B cell (primary cell): Measurements from ENCODE around the gene RNLS. TPM values are rescaled to one million over a fixed set of nuclear protein-coding genes. Genes with fewer than 3 reads are reported as not detected.

Source experiments
- ATAC-seq: fragments of 200-7000 bp; cut with Tn5 transposase; one replicate; pipeline ENCODE4 v1.10.0; 2021; ENCODE audit warnings: low read depth, mild to moderate bottlenecking, moderate number of reproducible peaks, moderate library complexity
- CTCF ChIA-PET: fragments of 350-600 bp; sonication (Branson Sonifier 250); formaldehyde crosslinking; loops from one replicate; lab custom pipeline; 2021; ENCODE audit warnings: antibody characterized with exemption, inconsistent platforms; lab: Charles Lee
- POLR2A ChIA-PET: fragments of 350-600 bp; sonication (Branson Sonifier 250); formaldehyde crosslinking; loops from one replicate; lab custom pipeline; 2021; ENCODE audit warnings: antibody characterized with exemption; lab: Charles Lee
- DNase-seq: peaks from one replicate; pipeline ENCODE4 v3.0.0; 2013
- H2AFZ ChIP-seq: 2 replicates; pipeline ENCODE4 v1.6.1; 2012; ENCODE audit warnings: mild to moderate bottlenecking, low read depth, low read length; ENCODE audit not compliant: insufficient read depth, poor library complexity, severe bottlenecking
- H3K27ac ChIP-seq, 2 donors: 1 replicate in 1 of 2; 2 replicates in 1 of 2; pipeline ENCODE4 v1.5.1; 2012 to 2013; ENCODE audit warnings: low read length in 2 of 2, mild to moderate bottlenecking in 2 of 2, moderate library complexity in 1 of 2
- H3K27me3 ChIP-seq, 4 experiments: fragments of 200-600 bp in 1 of 4; sonication (generic) in 1 of 4; replicated peaks in 1 of 4; 1 replicate in 2 of 4; 2 replicates in 2 of 4; pipeline versions ENCODE4 v1.6.1 to v1.7.0; 2013 to 2016; ENCODE audit warnings: low read length in 3 of 4, mild to moderate bottlenecking in 2 of 4, mixed read lengths in 1 of 4, moderate library complexity in 1 of 4; ENCODE audit not compliant: insufficient read depth in 4 of 4, control insufficient read depth in 3 of 4; ENCODE audit errors: control extremely low read depth in 1 of 4
- H3K36me3 ChIP-seq, 2 experiments: replicated peaks in 1 of 2; 1 replicate in 1 of 2; 2 replicates in 1 of 2; pipeline versions ENCODE4 v1.6.1 to v1.7.1; 2013; ENCODE audit warnings: low read length in 1 of 2; ENCODE audit not compliant: insufficient read depth in 2 of 2, control insufficient read depth in 1 of 2; ENCODE audit errors: control extremely low read depth in 1 of 2, extremely low read depth in 1 of 2
- H3K4me1 ChIP-seq, 2 donors: fragments of 200-600 bp in 1 of 2; sonication (generic) in 1 of 2; 1 replicate in 1 of 2; 2 replicates in 1 of 2; pipeline versions ENCODE4 v1.5.1 to v1.6.1; 2013 to 2017; ENCODE audit warnings: low read length in 2 of 2; ENCODE audit not compliant: control insufficient read depth in 2 of 2, insufficient read depth in 2 of 2
- H3K4me2 ChIP-seq: replicated peaks from 2 replicates; pipeline ENCODE3; 2012; ENCODE audit warnings: mild to moderate bottlenecking, low read depth, low read length; ENCODE audit not compliant: poor library complexity, severe bottlenecking
- H3K4me3 ChIP-seq, 5 experiments: fragments of 200-600 bp in 1 of 5; sonication (generic) in 1 of 5; 1 replicate in 3 of 5; 2 replicates in 2 of 5; pipeline versions ENCODE4 v1.5.1 to v1.7.0; 2011 to 2016; ENCODE audit warnings: low read length in 4 of 5, mild to moderate bottlenecking in 4 of 5, low read depth in 2 of 5, control low read depth in 1 of 5, moderate library complexity in 1 of 5; ENCODE audit not compliant: insufficient read depth in 1 of 5; ENCODE audit errors: control extremely low read depth in 1 of 5, extremely low read depth in 1 of 5
- H3K79me2 ChIP-seq: fragments of 200-600 bp; sonication (generic); one replicate; pipeline ENCODE4 v1.6.0; 2016; ENCODE audit warnings: low read length; ENCODE audit not compliant: control insufficient read depth, insufficient read depth
- H3K9ac ChIP-seq: fragments of 200-600 bp; sonication (generic); 2 replicates; pipeline ENCODE4 v1.6.1; 2017; ENCODE audit warnings: mild to moderate bottlenecking, low read length, moderate library complexity
- H3K9me3 ChIP-seq, 3 donors: one replicate each; pipeline versions ENCODE4 v1.6.1 to v1.7.1; 2013; ENCODE audit warnings: low read length in 2 of 3; ENCODE audit not compliant: control insufficient read depth in 2 of 3, insufficient read depth in 1 of 3; ENCODE audit errors: control extremely low read depth in 1 of 3
- H4K20me1 ChIP-seq: 2 replicates; pipeline ENCODE4 v1.6.0; 2012; ENCODE audit warnings: mild to moderate bottlenecking, low read length; ENCODE audit not compliant: insufficient read depth, control insufficient read depth, poor library complexity, severe bottlenecking
- H3K27ac Mint-ChIP-seq: one replicate; pipeline ENCODE4 v1.8.0; 2021; ENCODE audit warnings: mixed read lengths
- H3K27me3 Mint-ChIP-seq: one replicate; pipeline ENCODE4 v1.8.0; 2021; ENCODE audit warnings: mixed read lengths
- H3K4me1 Mint-ChIP-seq: one replicate; pipeline ENCODE4 v1.8.0; 2021; ENCODE audit warnings: mixed read lengths
- H3K4me3 Mint-ChIP-seq: one replicate; pipeline ENCODE4 v1.8.0; 2021; ENCODE audit warnings: mixed read lengths
- H3K9me3 Mint-ChIP-seq: one replicate; pipeline ENCODE4 v1.8.0; 2022; ENCODE audit warnings: mixed read lengths; ENCODE audit not compliant: insufficient read depth
- EZH2 ChIP-seq: IDR thresholded peaks from 2 replicates; pipeline ENCODE4 v1.6.1; 2012; ENCODE audit warnings: borderline replicate concordance, low read depth, mild to moderate bottlenecking, moderate library complexity, low read length; ENCODE audit not compliant: insufficient read depth, poor library complexity, severe bottlenecking
- WGBS: methylation state at CpG from one replicate; pipeline ENCODE4 v1.1.5; 2013; ENCODE audit warnings: missing lambda C conversion rate; ENCODE audit not compliant: insufficient coverage; 5-methylcytosine and 5-hydroxymethylcytosine counted together
- intact Hi-C: fragments of 100-400 bp; cut with micrococcal nuclease; formaldehyde crosslinking; loops from one replicate; pipeline ENCODE4 v1.10.0; 2022
- polyA plus RNA-seq: library from polyadenylated mRNA; depleted of rRNA; stranded (reverse); fragments of >200 nt; gene quantifications from 2 replicates; pipeline ENCODE4 v1.2.3, GENCODE V29; 2012
- total RNA-seq, 2 donors: library from RNA; stranded (reverse); fragments of 120-200 nt in 1 of 2; gene quantifications; 1 replicate in 1 of 2; 2 replicates in 1 of 2; pipeline versions ENCODE4 v1.2.3 to v1.2.4, GENCODE V29; 2013 to 2022
- TF ChIP-seq, protein P1 (sequence below): fragments of 200-600 bp; IDR thresholded peaks from one replicate; pipeline ENCODE4 v1.8.0; 2022; ENCODE audit warnings: antibody characterized with exemption, mild to moderate bottlenecking

RNLS gene
- total and polyA plus RNA-seq, 2 donors (not counting 1 experiment from before 2014, with no cell fraction given) = 3.5 to 7.5 TPM

DNA sequence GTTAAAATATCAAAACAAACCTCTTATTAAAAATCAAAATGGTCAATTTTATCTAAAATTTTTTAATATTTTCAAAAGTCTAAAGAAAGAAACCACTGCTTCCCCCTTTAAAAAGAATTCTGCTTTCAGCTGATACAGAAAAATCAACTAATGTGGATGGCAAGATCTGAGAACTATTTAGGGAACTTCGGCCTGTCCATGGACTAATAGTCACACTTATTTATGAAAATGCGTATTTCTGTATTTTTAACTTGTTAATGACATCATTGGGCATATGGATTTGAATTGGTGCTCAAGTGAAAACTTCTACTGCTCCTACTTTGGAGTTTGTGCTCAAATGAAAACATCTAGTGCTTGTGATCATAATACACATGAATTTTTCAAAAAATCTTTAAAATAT lies 31.9 kb downstream of the RNLS start:
- Histone ChIP-seq H3K36me3 (peaks cover 0 to 1% of the 10 kb centered on the region in 2 experiments), H4K20me1 (no peaks in the 10 kb centered on the region), H3K27ac (no peak overlapping the region), H3K4me2 (no peak overlapping the region), H3K79me2 (no peaks in the 10 kb centered on the region), H3K9me3 (no peaks in the 10 kb centered on the region), H3K4me3 (no peak overlapping the region), H3K27me3 (no peaks in the 10 kb centered on the region), H2AFZ (no peak overlapping the region), H3K4me1 (no peaks in the 10 kb centered on the region), H3K9ac (no peak overlapping the region)
- ChIA-PET POLR2A (no interaction called here), CTCF (interaction anchor here (1.2 to 8.0 kb wide), 8 partner anchors 9 to 702 kb away, joined by 4 to 122 read pairs (median 10); partner anchors contain the start of genes KLLN and PTEN)
- WGBS = no CpG with 5 or more reads among the region's 2 CpGs
- TF ChIP-seq, protein P1, sequence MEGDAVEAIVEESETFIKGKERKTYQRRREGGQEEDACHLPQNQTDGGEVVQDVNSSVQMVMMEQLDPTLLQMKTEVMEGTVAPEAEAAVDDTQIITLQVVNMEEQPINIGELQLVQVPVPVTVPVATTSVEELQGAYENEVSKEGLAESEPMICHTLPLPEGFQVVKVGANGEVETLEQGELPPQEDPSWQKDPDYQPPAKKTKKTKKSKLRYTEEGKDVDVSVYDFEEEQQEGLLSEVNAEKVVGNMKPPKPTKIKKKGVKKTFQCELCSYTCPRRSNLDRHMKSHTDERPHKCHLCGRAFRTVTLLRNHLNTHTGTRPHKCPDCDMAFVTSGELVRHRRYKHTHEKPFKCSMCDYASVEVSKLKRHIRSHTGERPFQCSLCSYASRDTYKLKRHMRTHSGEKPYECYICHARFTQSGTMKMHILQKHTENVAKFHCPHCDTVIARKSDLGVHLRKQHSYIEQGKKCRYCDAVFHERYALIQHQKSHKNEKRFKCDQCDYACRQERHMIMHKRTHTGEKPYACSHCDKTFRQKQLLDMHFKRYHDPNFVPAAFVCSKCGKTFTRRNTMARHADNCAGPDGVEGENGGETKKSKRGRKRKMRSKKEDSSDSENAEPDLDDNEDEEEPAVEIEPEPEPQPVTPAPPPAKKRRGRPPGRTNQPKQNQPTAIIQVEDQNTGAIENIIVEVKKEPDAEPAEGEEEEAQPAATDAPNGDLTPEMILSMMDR = no peak
- TF ChIP-seq EZH2 = no peak
- no peak overlapping the region for H3K27ac Mint-ChIP-seq
- no peak for DNase-seq
- ATAC-seq = no peak
- intact Hi-C loops = loop anchor here (5.0 kb wide), 1 partner anchor 439 kb away; no protein-coding TSS in a partner anchor
- H3K4me1 Mint-ChIP-seq = no peaks in the 10 kb centered on the region
- no peaks in the 10 kb centered on the region for H3K27me3 Mint-ChIP-seq
- H3K4me3 Mint-ChIP-seq = no peak overlapping the region
- no peaks in the 10 kb centered on the region for H3K9me3 Mint-ChIP-seq

GRCh38 chr10:88546497-88546896 lies 36.6 kb downstream of the RNLS start:
- H4K20me1 ChIP-seq = no peaks in the 10 kb centered on the region
- ATAC-seq = no peak
- H3K27me3 Mint-ChIP-seq = no peaks in the 10 kb centered on the region
- no peak overlapping the region for H3K27ac Mint-ChIP-seq
- no peak for DNase-seq
- H3K79me2 ChIP-seq = no peaks in the 10 kb centered on the region
- H3K27ac ChIP-seq = no peak overlapping the region
- no CpG with 5 or more reads among the region's 3 CpGs for WGBS
- H3K9ac ChIP-seq = no peak overlapping the region
- no peaks in the 10 kb centered on the region for H3K4me1 Mint-ChIP-seq
- ChIA-PET CTCF (no interaction called here), POLR2A (no interaction called here)
- intact Hi-C loops = no loop called here
- H3K27me3 ChIP-seq = no peaks in the 10 kb centered on the region
- no peak overlapping the region for H3K4me2 ChIP-seq
- no peaks in the 10 kb centered on the region for H3K36me3 ChIP-seq
- H3K9me3 Mint-ChIP-seq = no peaks in the 10 kb centered on the region
- H3K4me3 Mint-ChIP-seq = no peak overlapping the region
- H3K4me1 ChIP-seq = no peaks in the 10 kb centered on the region
- no peak for TF ChIP-seq EZH2
- TF ChIP-seq, protein P1 = no peak
- no peak overlapping the region for H3K4me3 ChIP-seq
- no peaks in the 10 kb centered on the region for H3K9me3 ChIP-seq
- no peak overlapping the region for H2AFZ ChIP-seq
